HepG2 (cell line): Measurements from ENCODE around the gene RHCE. TPM values are rescaled to one million over a fixed set of nuclear protein-coding genes. Genes with fewer than 3 reads are reported as not detected.
"Not testable (repeated sequence)": the region's sequence is repeated elsewhere in the genome, so short reads cannot be mapped to it uniquely, and the experiment has no call there.

Experiments used
- ATAC-seq: fragments of 200-7000 bp; cut with Tn5 transposase; 3 replicates; pipeline ENCODE4 v1.9.1; 2020; ENCODE audit warnings: mild to moderate bottlenecking, moderate library complexity
- BruUV-seq: library from RNA; stranded (reverse); fragments of 400-500 nt; replicated peaks from 2 replicates; lab custom pipeline; 2021; lab: Mats Ljungman, UMichigan
- CTCF ChIA-PET: fragments of 300-600 bp; formaldehyde crosslinking; extraction: SDS; loops from one replicate; lab custom pipeline; 2021; ENCODE audit warnings: low total read pairs, inconsistent platforms, low intra/inter-chr PET ratio; lab: Yijun Ruan, JAX
- POLR2A ChIA-PET: fragments of 350-600 bp; sonication (Branson Sonifier 250); formaldehyde crosslinking; loops from one replicate; lab custom pipeline; 2020; ENCODE audit warnings: antibody characterized with exemption, inconsistent platforms; lab: Yijun Ruan, JAX
- DNase-seq: peaks from one replicate; pipeline ENCODE4 v3.0.0-alpha.2; 2015; ENCODE audit warnings: low spot score
- FAIRE-seq: peaks from 3 replicates; lab custom pipeline; 2011; peaks lifted over from hg19 to GRCh38; lab: Jason Lieb, UNC
- H2AFZ ChIP-seq: one replicate; pipeline ENCODE4 v1.6.1; 2011; ENCODE audit warnings: low read length, inconsistent platforms
- H3K27ac ChIP-seq: fragments of 300-600 bp; 3 replicates; pipeline ENCODE4 v1.8.0; 2011; ENCODE audit warnings: mixed run types, mild to moderate bottlenecking, mixed read lengths, low read length, inconsistent platforms; ENCODE audit not compliant: insufficient read depth; ENCODE audit errors: extremely low read length
- H3K27me3 ChIP-seq, 2 experiments: fragments of 200-600 bp in 1 of 2; 2 replicates in 1 of 2; 3 replicates in 1 of 2; pipeline versions ENCODE4 v1.6.0 to v1.8.0; 2011; ENCODE audit warnings: low read length in 2 of 2, mild to moderate bottlenecking in 2 of 2, moderate library complexity in 2 of 2, inconsistent platforms in 1 of 2; ENCODE audit not compliant: insufficient read depth in 2 of 2, control insufficient read depth in 1 of 2
- H3K36me3 ChIP-seq, 2 experiments: fragments of 200-600 bp in 1 of 2; replicated peaks in 1 of 2; 2 replicates in 1 of 2; 3 replicates in 1 of 2; pipeline versions ENCODE4 v1.5.1 to v1.8.0; 2011; ENCODE audit warnings: low read length in 2 of 2, inconsistent platforms in 1 of 2; ENCODE audit not compliant: insufficient read depth in 2 of 2, control insufficient read depth in 1 of 2
- H3K4me1 ChIP-seq: 2 replicates; pipeline ENCODE4 v1.5.1; 2012; ENCODE audit warnings: low read length, inconsistent platforms; ENCODE audit not compliant: insufficient read depth
- H3K4me2 ChIP-seq: 2 replicates; pipeline ENCODE4 v1.6.0; 2011; ENCODE audit warnings: low read depth, low read length, inconsistent platforms
- H3K4me3 ChIP-seq, 3 experiments: fragments of 200-600 bp in 1 of 3; sonication (generic), shearing (Covaris generic) in 1 of 3; replicated peaks in 1 of 3; 2 replicates each; pipeline ENCODE4 v1.5.1; 2011 to 2016; ENCODE audit warnings: low read length in 3 of 3, inconsistent platforms in 2 of 3, low read depth in 2 of 3, mild to moderate bottlenecking in 2 of 3, control low read depth in 1 of 3, mixed read lengths in 1 of 3; ENCODE audit not compliant: insufficient read depth in 1 of 3
- H3K79me2 ChIP-seq: one replicate; pipeline ENCODE4 v1.6.1; 2011; ENCODE audit warnings: low read length, inconsistent platforms; ENCODE audit not compliant: insufficient read depth
- H3K9ac ChIP-seq: 2 replicates; pipeline ENCODE4 v1.6.0; 2011; ENCODE audit warnings: mild to moderate bottlenecking, low read depth, low read length, inconsistent platforms; ENCODE audit not compliant: insufficient read depth
- H3K9me3 ChIP-seq: 2 replicates; pipeline ENCODE4 v1.5.1; 2012; ENCODE audit warnings: mild to moderate bottlenecking, low read length
- H4K20me1 ChIP-seq: 2 replicates; pipeline ENCODE4 v1.6.0; 2011; ENCODE audit warnings: inconsistent platforms, mild to moderate bottlenecking, low read length, moderate library complexity; ENCODE audit not compliant: insufficient read depth
- WGBS: methylation state at CpG from one replicate; pipeline ENCODE4 v1.1.6; 2017; ENCODE audit warnings: low lambda C conversion rate; 5-methylcytosine and 5-hydroxymethylcytosine counted together
- in situ Hi-C: cut with HindIII; loops from 2 replicates; pipeline ENCODE4 v1.10.0; 2017; ENCODE audit warnings: low pct_unique_long_range_greater_than_20kb; ENCODE audit not compliant: extremely low pct_ligation_motif_present
- intact Hi-C: fragments of 100-400 bp; cut with micrococcal nuclease; formaldehyde crosslinking; loops from one replicate; pipeline ENCODE4 v1.10.0; 2022; ENCODE audit not compliant: unreplicated experiment
- polyA plus RNA-seq, 8 experiments: library from polyadenylated mRNA; depleted of rRNA in 3 of 8; stranded (reverse) in 7 of 8; unstranded in 1 of 8; fragments of >200 nt; fragmentation: Illumina TruSeq in 4 of 8; extraction: Trizol in 4 of 8; gene quantifications; 2 replicates each; pipeline versions ENCODE4 v1.2.1 to v1.2.3, GENCODE V29; 2011 to 2016; ENCODE audit warnings: low read depth in 4 of 8, missing spikeins in 1 of 8, mixed read lengths in 1 of 8; ENCODE audit not compliant: insufficient read depth in 1 of 8
- total RNA-seq, 5 experiments: library from RNA; depleted of rRNA; stranded (reverse); fragments of >200 nt; fragmentation: Illumina TruSeq; extraction: Trizol; gene quantifications; 2 replicates each; pipeline ENCODE4 v1.2.3, GENCODE V29; 2016; ENCODE audit warnings: low read depth in 1 of 5

Gene RHCE
- total and polyA plus RNA-seq, 2 of the 13 experiments (the other 11 are each of a cell fraction or from before 2014, with no cell fraction given) = 0.30 TPM; not detected in 1

- DNase-seq, H3K4me3 ChIP-seq, FAIRE-seq, H3K79me2 ChIP-seq, H4K20me1 ChIP-seq, H3K27me3 ChIP-seq, POLR2A ChIA-PET, H3K27ac ChIP-seq, ATAC-seq, H3K9me3 ChIP-seq, CTCF ChIA-PET, H2AFZ ChIP-seq, H3K9ac ChIP-seq, H3K36me3 ChIP-seq, H3K4me2 ChIP-seq, BruUV-seq, in situ Hi-C loops, H3K4me1 ChIP-seq, intact Hi-C loops: not testable (repeated sequence)
- 92% methylated on average over 2 of the region's 3 CpGs for WGBS
These were observed 96.2 kb downstream of the RHCE start for GRCh38 chr1:25324407-25324806.

- in situ Hi-C loops, H3K36me3 ChIP-seq, H3K27ac ChIP-seq, H3K9me3 ChIP-seq, H2AFZ ChIP-seq, H4K20me1 ChIP-seq, H3K79me2 ChIP-seq, H3K27me3 ChIP-seq, H3K4me2 ChIP-seq, ATAC-seq, H3K4me1 ChIP-seq, DNase-seq, POLR2A ChIA-PET, BruUV-seq, intact Hi-C loops, H3K4me3 ChIP-seq, FAIRE-seq, CTCF ChIA-PET, H3K9ac ChIP-seq: not testable (repeated sequence)
- WGBS = 91% methylated on average over 6 of the region's 9 CpGs
These were observed 98.5 kb downstream of the RHCE start for GRCh38 chr1:25322127-25322526.

GRCh38 chr1:25320314-25320938 lies 100.2 kb downstream of the RHCE start:
- H4K20me1 ChIP-seq, H3K4me3 ChIP-seq, ATAC-seq, DNase-seq, FAIRE-seq, CTCF ChIA-PET, H3K27ac ChIP-seq, H2AFZ ChIP-seq, H3K4me2 ChIP-seq, H3K27me3 ChIP-seq, H3K9ac ChIP-seq, BruUV-seq, H3K4me1 ChIP-seq, intact Hi-C loops, POLR2A ChIA-PET, H3K36me3 ChIP-seq, H3K79me2 ChIP-seq, H3K9me3 ChIP-seq, in situ Hi-C loops: not testable (repeated sequence)
- 98% methylated on average over 9 of the region's 9 CpGs for WGBS
